DND-41 (cell line): ENCODE results near the gene ABCA12.
"Not testable (repeated sequence)": the region's sequence is repeated elsewhere in the genome, so short reads cannot be mapped to it uniquely, and the experiment has no call there.

Experiments used
- ATAC-seq: fragments of 200-7000 bp; cut with Tn5 transposase; 3 replicates; pipeline ENCODE4 v1.9.1; 2021; ENCODE audit warnings: low read depth; ENCODE audit not compliant: insufficient read depth
- DNase-seq: peaks from one replicate; pipeline ENCODE4 v3.0.0-alpha.2; 2020
- H2AFZ ChIP-seq: 2 replicates; pipeline ENCODE4 v1.6.0; 2012; ENCODE audit warnings: low read depth, low read length
- H3K27ac ChIP-seq: 2 replicates; pipeline ENCODE4 v1.5.1; 2012; ENCODE audit warnings: low read length, inconsistent platforms
- H3K27me3 ChIP-seq: fragments of 200-600 bp; sonication (generic); 2 replicates; pipeline ENCODE4 v1.6.0; 2012; ENCODE audit warnings: low read length, mild to moderate bottlenecking, inconsistent platforms; ENCODE audit not compliant: insufficient read depth, poor library complexity
- H3K36me3 ChIP-seq: 2 replicates; pipeline ENCODE4 v1.5.1; 2012; ENCODE audit warnings: low read length, inconsistent platforms; ENCODE audit not compliant: insufficient read depth
- H3K4me1 ChIP-seq: 2 replicates; pipeline ENCODE4 v1.5.1; 2012; ENCODE audit warnings: mild to moderate bottlenecking, low read length; ENCODE audit not compliant: insufficient read depth
- H3K4me2 ChIP-seq: 2 replicates; pipeline ENCODE4 v1.6.0; 2012; ENCODE audit warnings: mild to moderate bottlenecking, moderate library complexity, low read length, inconsistent platforms; ENCODE audit not compliant: insufficient read depth
- H3K4me3 ChIP-seq, 2 experiments: fragments of 200-600 bp in 1 of 2; shearing (Covaris generic) in 1 of 2; 2 replicates each; pipeline ENCODE4 v1.5.1; 2012 to 2016; ENCODE audit warnings: inconsistent platforms in 2 of 2, low read length in 2 of 2, mild to moderate bottlenecking in 2 of 2, low read depth in 1 of 2, moderate library complexity in 1 of 2
- H3K79me2 ChIP-seq: 2 replicates; pipeline ENCODE4 v1.6.0; 2012; ENCODE audit warnings: low read length, inconsistent platforms; ENCODE audit not compliant: insufficient read depth
- H3K9ac ChIP-seq: 2 replicates; pipeline ENCODE4 v1.6.0; 2012; ENCODE audit warnings: low read depth, mild to moderate bottlenecking, inconsistent platforms, low read length, moderate library complexity
- H3K9me3 ChIP-seq: 2 replicates; pipeline ENCODE4 v1.5.1; 2012; ENCODE audit warnings: low read length, moderate library complexity, mild to moderate bottlenecking, inconsistent platforms; ENCODE audit not compliant: insufficient read depth, severe bottlenecking
- H4K20me1 ChIP-seq: 2 replicates; pipeline ENCODE4 v1.6.0; 2012; ENCODE audit warnings: low read length; ENCODE audit not compliant: insufficient read depth
- CTCF ChIP-seq: IDR thresholded peaks from 2 replicates; pipeline ENCODE4 v1.5.1; 2012; ENCODE audit warnings: borderline replicate concordance, low read length, moderate library complexity, mild to moderate bottlenecking; ENCODE audit not compliant: poor library complexity, severe bottlenecking; ENCODE audit errors: extremely low read depth
- EZH2 ChIP-seq: IDR thresholded peaks from 3 replicates; pipeline ENCODE4 v1.6.1; 2012; ENCODE audit warnings: borderline replicate concordance, low read depth, mild to moderate bottlenecking, moderate library complexity, low read length, inconsistent platforms; ENCODE audit not compliant: severe bottlenecking

Gene ABCA12

GRCh38 chr2:215171796-215172195 is 33.4 kb upstream of the ABCA12 start:
- H3K36me3 ChIP-seq, result no peaks in the 10 kb centered on the region
- H3K9me3 ChIP-seq, result no peaks in the 10 kb centered on the region
- H3K79me2 ChIP-seq, result no peaks in the 10 kb centered on the region
- H3K27ac ChIP-seq, result no peak overlapping the region
- ATAC-seq (no peak), DNase-seq (no peak)
- peak overlapping the region; percentile 32; the same call in 1 of the 2 replicates for H2AFZ ChIP-seq
- no peak for TF ChIP-seq CTCF
- no peak for TF ChIP-seq EZH2
- no peaks in the 10 kb centered on the region for H4K20me1 ChIP-seq
- no peak overlapping the region for H3K9ac ChIP-seq
- peak overlapping the region; percentile 47; the same call in 1 of the 2 replicates for H3K4me2 ChIP-seq
- H3K4me1 ChIP-seq, result peaks cover 10% of the 10 kb centered on the region; the same call in 1 of the 2 replicates
- no peak overlapping the region for H3K4me3 ChIP-seq
- H3K27me3 ChIP-seq, result no peaks in the 10 kb centered on the region

GRCh38 chr2:215171151-215171550 is 32.7 kb upstream of the ABCA12 start:
- Histone ChIP-seq H3K4me3 (peak overlapping the region in 1 of 2 experiments; percentile 19; a peak in 2 of 4 replicates), H3K4me1 (peaks cover 10% of the 10 kb centered on the region; the same call in 1 of the 2 replicates), H3K27ac (peak overlapping the region; percentile 23; the same call in 1 of the 2 replicates), H3K9me3 (no peaks in the 10 kb centered on the region), H3K36me3 (no peaks in the 10 kb centered on the region), H3K27me3 (no peaks in the 10 kb centered on the region), H3K4me2 (peak overlapping the region; percentile 47), H3K9ac (no peak overlapping the region), H2AFZ (peak overlapping the region; percentile 32), H4K20me1 (no peaks in the 10 kb centered on the region), H3K79me2 (no peaks in the 10 kb centered on the region)
- TF ChIP-seq CTCF (peak; percentile 18), EZH2 (no peak)
- peak; percentile 88 for ATAC-seq
- peak; percentile 38 for DNase-seq

- H3K4me3 ChIP-seq, ATAC-seq, H2AFZ ChIP-seq, H3K4me2 ChIP-seq, H3K27ac ChIP-seq, H3K9me3 ChIP-seq, H3K27me3 ChIP-seq, H3K9ac ChIP-seq, DNase-seq, H3K4me1 ChIP-seq, H3K36me3 ChIP-seq, H3K79me2 ChIP-seq, H4K20me1 ChIP-seq: not testable (repeated sequence)
These were observed 28.1 kb upstream of the ABCA12 start for GRCh38 chr2:215166505-215166904.

- not testable (repeated sequence) for H3K9me3 ChIP-seq, H3K4me2 ChIP-seq, DNase-seq, ATAC-seq, H3K27me3 ChIP-seq, H3K4me3 ChIP-seq, H3K9ac ChIP-seq, H3K27ac ChIP-seq, H3K36me3 ChIP-seq, H4K20me1 ChIP-seq, H3K4me1 ChIP-seq, H2AFZ ChIP-seq, H3K79me2 ChIP-seq
These were observed 24.9 kb upstream of the ABCA12 start for GRCh38 chr2:215163319-215163718.
